ENCODE measurements around the gene SAA4. TPM values are rescaled to one million over a fixed set of nuclear protein-coding genes. Genes with fewer than 3 reads are reported as not detected.

SAA4 gene
- total RNA-seq, 1 experiment from 2014 or later, result not detected

DNA sequence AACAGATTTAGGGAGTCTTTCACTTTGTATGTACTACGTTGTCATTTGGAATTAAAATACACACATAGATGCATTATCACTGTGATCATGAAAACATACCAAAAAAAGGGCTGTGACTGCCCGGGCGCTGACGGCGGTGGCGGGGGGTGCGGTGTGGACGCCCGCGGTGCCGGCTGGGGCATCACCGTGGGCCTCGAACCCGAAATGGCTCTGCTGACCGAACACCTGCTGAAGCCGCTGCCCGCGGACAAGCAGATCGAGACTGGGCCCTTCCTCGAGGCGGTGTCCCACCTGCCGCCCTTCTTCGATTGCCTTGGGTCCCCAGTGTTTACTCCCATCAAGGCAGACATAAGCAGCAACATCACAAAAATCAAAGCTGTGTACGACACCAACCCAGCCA lies 47.8 kb downstream of the SAA4 start:
- no peak overlapping the region for H3K4me3 ChIP-seq (replicated peaks in 1 of 2; ENCODE audit: low read depth in 1 of 2, low read length in 2 of 2)
- TF ChIP-seq ZFX (IDR thresholded peaks at IDR 0.05) (no peak), EGR1 (IDR thresholded peaks at IDR 0.05; ENCODE audit: low read depth) (no peak)
- no peak for ATAC-seq
- H2AFZ ChIP-seq (ENCODE audit: low read depth, low read length, poor library complexity, severe bottlenecking), result no peak overlapping the region
- ChIA-PET POLR2A (no interaction called here), CTCF (interaction anchor here (1.9 kb wide), 1 partner anchor 15 kb away, joined by 6 read pairs; no protein-coding TSS in a partner anchor), RAD21 (ENCODE audit: low non-redundant PET in 1 of 2, low total read pairs in 2 of 2, uncharacterized antibody in 2 of 2, unreplicated experiment in 2 of 2) (no interaction called here)
- H3K4me1 ChIP-seq (ENCODE audit: control insufficient read depth in 1 of 2, insufficient read depth in 2 of 2, low read length in 2 of 2), result no peaks in the 10 kb centered on the region
- no peaks in the 10 kb centered on the region for H3K36me3 ChIP-seq (ENCODE audit: control insufficient read depth in 1 of 2, insufficient read depth in 2 of 2, low read length in 2 of 2)
- DNase-seq (ENCODE audit: low read depth, low spot score), result no peak
- H3K9me2 ChIP-seq (ENCODE audit: insufficient read depth), result no peaks in the 10 kb centered on the region
- H3K27me3 ChIP-seq (ENCODE audit: insufficient read depth, low read length), result peaks cover 22% of the 10 kb centered on the region
- H3K79me2 ChIP-seq (ENCODE audit: insufficient read depth, low read length), result no peaks in the 10 kb centered on the region
- no peak overlapping the region for H3K27ac ChIP-seq (ENCODE audit: low read depth, low read length)
- no TSS peak for BruUV-seq (replicated peaks)
- H4K20me1 ChIP-seq (ENCODE audit: insufficient read depth), result no peaks in the 10 kb centered on the region
- no peak overlapping the region for H3K9ac ChIP-seq (ENCODE audit: low read length)
- intact Hi-C loops (cut with micrococcal nuclease), result no loop called here
- H3K4me2 ChIP-seq (ENCODE audit: low read length), result no peak overlapping the region
- no peaks in the 10 kb centered on the region for H3K9me3 ChIP-seq (ENCODE audit: control insufficient read depth in 1 of 2, insufficient read depth in 1 of 2, low read depth in 1 of 2, low read length in 2 of 2)

Other genes starting within 250 kb of the SAA4 start
- 32.8 TPM for gene SERGEF, start 223.8 kb downstream of the SAA4 start, total RNA-seq (2021; ENCODE audit: unreplicated experiment)
- gene TPH1, start 190.5 kb downstream of the SAA4 start, total RNA-seq (2021; ENCODE audit: unreplicated experiment), result 0.42 TPM
- 41.2 TPM for gene SAAL1, start 130.7 kb downstream of the SAA4 start, total RNA-seq (2021; ENCODE audit: unreplicated experiment)
- gene MRGPRX3, start 104.2 kb downstream of the SAA4 start, total RNA-seq (2021; ENCODE audit: unreplicated experiment), result not detected
- gene MRGPRX4, start 64.0 kb downstream of the SAA4 start, total RNA-seq (2021; ENCODE audit: unreplicated experiment), result not detected
- 5.2 TPM for gene SAA2, start 11.9 kb upstream of the SAA4 start, total RNA-seq (2021; ENCODE audit: unreplicated experiment)
- gene SAA1, start 29.5 kb upstream of the SAA4 start, total RNA-seq (2021; ENCODE audit: unreplicated experiment), result 8.6 TPM
- gene HPS5, start 85.3 kb upstream of the SAA4 start, total RNA-seq (2021; ENCODE audit: unreplicated experiment), result 19.6 TPM
- gene GTF2H1, start 85.8 kb upstream of the SAA4 start, total RNA-seq (2021; ENCODE audit: unreplicated experiment), result 37.3 TPM
- gene LDHA, start 157.8 kb upstream of the SAA4 start, total RNA-seq (2021; ENCODE audit: unreplicated experiment), result 974 TPM
- not detected for gene LDHC, start 175.5 kb upstream of the SAA4 start, total RNA-seq (2021; ENCODE audit: unreplicated experiment)
- gene LDHAL6A, start 219.1 kb upstream of the SAA4 start, total RNA-seq (2021; ENCODE audit: unreplicated experiment), result not detected

All from HCT116 (cell line).